ENCODE data around the gene HIVEP3.

Gene HIVEP3

DNA sequence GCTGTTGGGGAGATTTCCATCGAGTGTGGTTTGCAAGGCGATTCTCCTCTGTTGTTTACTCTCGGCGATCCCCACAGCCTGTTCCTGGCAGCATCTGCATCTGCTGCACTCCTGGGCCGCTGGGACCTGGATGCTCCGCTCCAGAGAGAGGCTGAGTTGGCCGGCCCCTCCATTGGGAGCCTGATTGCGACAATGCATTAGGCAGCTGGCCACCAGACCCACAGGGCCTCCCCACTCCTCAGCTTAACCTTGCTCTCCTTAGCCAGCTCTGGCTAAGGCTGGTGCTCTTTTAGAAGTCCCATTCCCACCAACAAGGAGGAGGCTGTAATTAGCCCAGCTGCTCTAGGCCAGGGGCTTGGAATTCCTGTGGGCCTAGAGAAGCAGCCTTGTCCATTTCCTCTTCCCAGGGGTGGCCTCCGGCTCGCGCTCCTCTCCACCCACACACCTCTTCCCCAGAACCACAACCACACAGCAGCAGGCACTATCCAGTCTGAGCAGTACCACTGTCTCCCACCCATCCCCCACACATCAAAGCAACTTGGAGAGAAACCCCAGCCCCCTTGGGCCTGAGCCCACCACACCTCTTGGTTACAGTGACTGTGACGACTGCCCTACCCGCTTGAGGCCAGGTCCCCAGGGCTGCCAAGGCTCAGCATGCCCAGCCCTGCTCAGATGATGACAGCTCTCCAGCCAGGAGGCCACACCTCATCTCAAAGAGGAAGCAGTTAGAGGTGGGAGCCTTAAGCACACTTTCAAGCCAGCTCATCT, 240.4 kb downstream of the HIVEP3 start:
- DNase-seq = no peak

DNA sequence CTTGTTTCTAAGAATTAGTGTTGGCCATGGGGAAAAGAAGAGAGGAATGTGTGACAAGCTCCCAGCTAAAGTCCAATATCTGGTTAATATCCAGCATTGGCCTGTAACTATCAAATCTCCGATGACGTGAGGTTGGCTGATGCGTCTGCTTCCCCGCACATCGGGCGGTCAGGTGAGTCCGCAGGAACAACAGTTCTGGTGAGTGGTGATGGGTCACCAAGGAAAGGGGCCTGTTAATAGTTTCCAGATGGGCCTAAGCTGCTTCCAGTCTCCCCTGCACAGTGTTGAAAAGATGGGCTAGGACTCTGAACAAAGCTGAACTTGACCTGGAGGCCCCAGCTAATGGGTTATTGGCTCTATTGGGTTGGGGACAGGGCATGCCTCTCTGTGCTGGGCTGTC, 241.1 kb downstream of the HIVEP3 start:
- no peak for DNase-seq

GRCh38 chr1:41675401-41675800, 243.3 kb downstream of the HIVEP3 start:
- DNase-seq = no peak

- no peak for DNase-seq
These were observed 244.2 kb downstream of the HIVEP3 start for GRCh38 chr1:41674522-41674921.

GRCh38 chr1:41673806-41674205, 244.9 kb downstream of the HIVEP3 start:
- DNase-seq = no peak

GRCh38 chr1:41673378-41673777, 245.3 kb downstream of the HIVEP3 start:
- no peak for DNase-seq

DNA sequence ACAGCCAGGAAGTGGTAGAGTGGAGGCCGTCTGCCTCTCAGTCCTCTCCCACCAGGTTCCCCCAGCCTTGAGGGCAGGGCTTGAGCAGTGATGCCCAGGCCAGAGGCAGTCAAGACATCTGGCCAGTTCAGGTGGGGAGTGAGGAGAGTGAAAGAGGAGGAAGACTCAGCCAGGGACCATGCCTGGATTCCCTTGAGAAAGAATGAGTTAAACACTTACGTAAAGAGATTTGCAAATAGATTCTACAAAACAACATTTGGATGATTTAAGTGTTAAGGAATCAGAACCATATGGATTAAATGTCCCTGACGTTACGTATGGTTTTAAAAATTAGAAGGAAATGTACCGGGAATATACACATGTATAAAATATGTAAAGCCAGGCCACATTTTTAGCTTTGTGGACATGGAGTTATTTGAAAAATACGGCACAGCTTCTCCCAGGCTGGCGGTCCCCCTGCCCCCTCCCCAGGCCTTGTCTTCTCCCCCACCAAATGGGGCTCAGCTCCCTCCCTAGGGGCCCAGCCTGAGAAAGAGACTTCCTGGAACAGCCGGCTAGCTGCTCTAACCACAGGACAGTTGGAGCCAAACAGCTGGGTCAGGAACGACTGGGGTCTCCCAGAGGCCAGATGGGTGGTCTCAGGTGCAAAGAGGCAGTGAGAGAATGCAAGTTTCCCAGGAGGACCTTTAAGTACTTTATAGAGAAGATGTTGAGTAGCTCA, 245.9 kb downstream of the HIVEP3 start:
- peak; percentile 66 for DNase-seq

GRCh38 chr1:41672173-41672572, 246.5 kb downstream of the HIVEP3 start:
- peak; percentile 78 for DNase-seq

DNA sequence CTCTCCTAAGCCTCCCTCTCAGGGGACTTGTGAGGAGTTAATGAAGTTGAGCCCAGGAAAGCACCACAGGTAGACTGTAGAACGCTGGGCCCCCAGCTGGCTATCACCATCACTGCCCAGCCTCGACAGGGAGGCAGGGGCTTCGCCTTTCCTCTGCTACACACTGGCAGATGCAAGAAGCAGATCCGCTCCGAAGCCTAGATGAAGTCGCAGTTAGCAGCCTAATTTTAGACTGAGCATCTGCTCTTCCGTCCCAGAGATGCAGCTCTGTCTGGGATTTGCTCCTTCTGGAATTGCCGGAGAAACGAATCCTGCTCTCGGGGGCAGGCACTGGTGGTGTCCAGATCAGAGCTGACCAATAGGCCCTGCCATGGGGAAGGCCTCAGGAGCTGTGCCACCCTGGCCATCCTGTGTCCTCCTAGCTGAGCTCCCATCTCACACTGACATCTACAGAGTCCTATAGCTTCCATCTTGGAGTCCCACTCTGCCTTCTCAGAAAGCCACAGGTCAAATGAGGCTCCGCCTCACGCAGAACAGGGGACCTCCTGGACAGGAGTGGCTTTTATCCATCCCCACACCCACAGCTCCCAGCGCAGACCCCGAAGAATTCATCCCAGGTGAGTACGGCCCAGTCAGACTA, 247.5 kb downstream of the HIVEP3 start:
- DNase-seq = no peak

DNA sequence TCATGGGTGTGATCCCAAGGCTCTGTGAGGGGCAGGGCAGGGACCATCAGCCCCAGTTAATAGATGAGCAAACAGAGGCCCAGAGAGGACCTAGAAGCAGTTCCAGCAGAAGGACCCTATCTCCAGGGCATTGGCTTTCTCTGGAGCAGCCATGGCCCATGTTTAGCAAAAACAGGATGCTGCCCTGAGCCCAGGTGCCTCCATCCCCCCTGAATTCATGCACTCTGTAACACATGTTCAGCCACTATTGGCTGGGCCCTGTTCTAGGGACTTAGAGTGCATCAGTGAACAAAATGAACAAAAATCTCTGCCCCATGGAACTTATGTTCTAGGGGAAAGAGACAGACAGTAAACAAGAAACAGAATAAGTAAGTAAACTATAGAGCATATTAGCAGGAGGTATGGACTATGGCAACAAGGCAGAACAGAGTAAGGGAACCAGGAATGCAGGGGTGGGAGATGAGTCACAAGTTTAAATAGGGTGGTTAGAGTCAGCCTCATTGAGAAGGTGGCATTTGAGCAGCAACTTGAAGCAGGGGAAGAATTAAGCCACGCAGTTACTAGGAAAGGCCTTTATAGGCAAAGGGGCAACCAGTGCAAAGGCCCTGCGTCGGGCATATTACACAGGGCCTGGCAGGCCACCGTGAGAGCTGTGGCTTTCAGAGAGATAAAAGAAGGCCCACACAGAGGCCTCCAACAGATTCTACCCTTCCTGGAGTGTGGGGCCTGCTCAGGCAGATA, 248.3 kb downstream of the HIVEP3 start:
- peak; percentile 56 for DNase-seq

DNA sequence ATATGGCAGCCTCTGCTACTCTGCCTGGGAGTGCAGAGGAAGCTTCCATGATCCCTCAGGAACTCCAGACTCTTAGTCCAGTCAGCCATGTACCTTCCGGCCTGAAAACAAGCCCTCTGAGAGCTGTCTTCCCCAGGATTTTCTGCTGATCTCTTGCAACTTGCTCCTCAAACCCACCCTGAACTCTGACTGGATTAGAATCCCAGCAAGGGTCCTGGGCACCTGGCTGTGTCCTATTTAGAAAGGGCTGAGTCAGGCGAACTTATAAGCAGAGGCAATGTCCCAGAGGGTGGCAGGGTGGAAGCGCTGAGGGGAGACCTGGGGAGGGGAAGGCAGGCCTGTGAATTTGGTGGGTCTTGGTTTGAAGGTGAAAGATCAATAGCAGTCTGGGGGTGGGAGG, 249.8 kb downstream of the HIVEP3 start:
- DNase-seq = no peak

DNA sequence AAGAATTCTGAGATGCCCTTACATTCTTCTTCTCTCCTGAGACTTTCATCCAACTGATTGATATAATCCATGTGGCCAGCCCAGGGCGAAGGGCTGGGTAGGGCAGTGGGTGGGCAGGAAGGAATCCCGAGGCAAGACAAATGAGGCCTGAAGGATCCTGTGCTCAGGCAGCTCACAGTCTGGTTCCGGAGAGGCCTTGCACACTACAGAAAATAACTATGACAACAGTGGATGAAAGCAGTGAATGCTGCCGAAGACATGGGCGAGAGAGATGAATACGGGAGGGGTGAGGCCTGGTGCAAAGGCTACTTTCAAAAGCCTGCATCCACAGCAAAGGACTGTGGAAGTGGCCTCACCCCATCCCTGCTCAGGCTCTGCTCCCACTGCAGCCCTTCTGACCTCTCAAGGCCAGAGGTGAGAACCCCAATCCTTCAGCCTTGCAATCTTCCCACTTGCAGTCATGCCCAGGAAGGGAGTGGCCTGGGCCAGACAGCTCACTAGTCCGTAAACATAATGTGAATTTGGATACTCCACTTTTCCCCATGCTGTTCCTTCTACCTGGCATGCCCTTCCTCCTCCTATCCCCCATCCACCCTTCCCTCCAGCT, 250.6 kb downstream of the HIVEP3 start:
- no peak for DNase-seq

DNA sequence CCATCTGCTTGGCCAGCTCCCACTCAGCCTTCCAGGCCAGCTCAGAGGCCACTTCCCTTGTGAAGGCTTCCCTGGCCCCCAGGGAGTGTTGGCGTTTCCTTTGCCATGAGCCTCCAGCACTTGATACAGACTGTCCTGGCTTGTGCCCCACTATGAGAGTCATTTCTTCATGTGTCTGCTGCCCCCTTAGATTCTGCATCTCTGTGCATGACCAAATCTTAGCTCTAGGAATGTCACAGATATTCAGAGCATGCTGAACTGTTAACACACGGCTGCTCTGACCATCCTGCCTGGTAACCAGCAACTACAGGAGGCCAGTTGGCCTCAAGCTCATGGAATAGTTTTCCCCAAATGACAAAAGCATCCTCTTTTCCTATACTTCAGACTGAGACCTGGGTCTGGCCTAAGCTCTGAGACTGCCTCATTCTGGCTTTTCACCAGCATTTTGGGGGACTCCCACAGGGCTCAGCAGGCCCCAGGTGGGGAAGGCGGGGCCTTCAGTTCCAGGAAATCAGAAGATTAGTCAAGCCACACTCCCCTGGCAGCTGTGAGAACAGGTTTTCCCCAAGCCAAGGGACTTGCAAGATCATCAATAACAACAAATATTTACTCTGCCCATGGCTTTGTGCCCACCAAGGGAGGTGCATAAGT, 251.6 kb downstream of the HIVEP3 start:
- DNase-seq = no peak

DNA sequence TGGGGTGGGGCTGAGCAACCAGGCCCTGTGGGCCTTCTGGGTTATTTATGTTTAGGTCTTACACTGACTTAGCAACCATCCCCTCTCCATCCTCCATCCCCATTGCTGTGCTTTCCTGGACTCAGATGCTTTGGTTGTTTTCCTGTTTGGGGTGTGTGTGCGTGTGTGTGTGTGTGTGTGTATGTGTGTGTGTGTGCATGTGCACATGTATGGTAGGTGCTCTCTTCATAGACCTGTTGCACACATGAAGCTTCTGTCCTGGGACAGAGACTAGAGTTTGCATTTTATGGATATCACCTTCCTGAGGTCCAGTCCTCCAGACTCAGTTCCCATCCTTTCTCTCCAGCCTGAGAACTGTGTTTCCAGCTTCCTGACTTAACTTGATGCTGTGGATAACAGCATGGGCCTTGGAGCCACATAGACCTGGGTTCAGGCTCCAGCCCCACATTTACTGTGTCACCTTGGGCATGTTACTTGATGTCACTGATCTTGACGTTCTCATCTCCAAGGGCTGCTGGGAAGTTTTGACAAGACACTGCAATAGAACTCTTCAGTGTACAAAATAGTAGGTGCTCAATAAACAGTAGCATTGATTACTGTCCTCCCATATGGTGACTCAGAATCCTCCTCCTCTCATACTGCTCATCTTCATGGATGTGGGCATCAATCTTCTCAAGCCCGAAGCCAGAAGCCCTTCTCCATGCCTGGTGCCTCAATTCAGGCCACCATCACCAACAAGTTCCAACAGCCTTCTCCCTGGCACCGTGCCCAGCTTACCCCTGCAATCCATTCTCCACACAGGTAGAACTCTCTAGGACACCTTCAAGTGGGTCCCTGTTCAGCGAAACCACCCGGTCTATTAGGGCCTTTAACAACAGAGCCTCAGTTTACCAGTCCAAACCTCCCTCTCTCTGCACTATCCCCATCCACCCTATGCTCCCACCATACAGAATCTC, 252.5 kb downstream of the HIVEP3 start:
- DNase-seq = no peak

- DNase-seq = no peak
These were observed 253.7 kb downstream of the HIVEP3 start for GRCh38 chr1:41664861-41665640.

- DNase-seq = no peak
These were observed 254.9 kb downstream of the HIVEP3 start for GRCh38 chr1:41663671-41664400.

DNA sequence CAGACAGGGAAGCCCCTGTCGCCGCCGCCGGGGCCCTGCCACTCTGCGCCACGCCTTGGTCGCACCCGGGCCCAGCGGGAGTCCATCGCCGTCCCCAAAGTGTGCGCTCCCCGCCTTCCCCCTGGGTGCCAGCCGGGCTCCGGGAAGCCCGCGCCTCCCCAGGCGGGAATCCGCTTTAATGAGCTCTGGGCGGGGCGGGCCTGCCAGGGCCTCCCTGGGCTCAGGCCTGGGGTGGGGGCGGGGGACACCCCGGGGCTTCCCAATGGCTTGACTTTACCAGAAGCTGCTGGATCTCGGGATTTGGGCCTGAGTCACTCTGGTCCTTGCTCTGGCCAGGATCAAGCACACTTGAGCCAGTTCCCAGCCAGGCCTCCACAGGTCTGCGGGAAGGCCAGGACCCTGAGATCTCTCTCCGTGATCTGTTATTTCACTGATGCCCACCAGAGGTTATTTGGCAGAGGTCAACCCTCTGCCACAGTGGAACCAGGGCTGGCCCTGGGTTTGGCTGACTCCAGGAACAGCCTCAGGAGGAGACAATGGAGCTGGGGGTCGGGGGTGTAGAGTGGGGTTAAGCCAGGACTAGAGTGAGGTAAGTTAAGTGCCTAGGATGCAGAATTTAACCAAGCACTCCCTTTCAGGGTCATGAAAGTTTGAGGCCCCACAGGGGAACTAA, 255.8 kb downstream of the HIVEP3 start:
- DNase-seq = peak; percentile 67

GRCh38 chr1:41662061-41662764, 256.5 kb downstream of the HIVEP3 start:
- peak; percentile 66 for DNase-seq
